GM21381 (cell line): ENCODE measurements around the gene FOXL1.

Experiments used
- ATAC-seq: cut with Tn5 transposase; IDR thresholded peaks from one replicate; pipeline ENCODE4 v1.9.1; 2021; ENCODE audit warnings: mild to moderate bottlenecking, moderate library complexity; ENCODE audit not compliant: unreplicated experiment

FOXL1 gene

GRCh38 chr16:86578061-86578599 is at the start of gene FOXL1:
TSS of gene FOXL1 (plus strand) at chr16:86578549. CDS start at chr16:86578724, 175 bp downstream.
- ATAC-seq = no peak

GRCh38 chr16:86529160-86529559 is 49.2 kb upstream of the FOXL1 start:
- ATAC-seq = no peak

GRCh38 chr16:86530251-86531190 is 47.8 kb upstream of the FOXL1 start:
- no peak for ATAC-seq

- no peak for ATAC-seq
These were observed 47.2 kb upstream of the FOXL1 start for GRCh38 chr16:86531191-86531545.

GRCh38 chr16:86531641-86532525 is 46.5 kb upstream of the FOXL1 start:
- ATAC-seq = no peak

- ATAC-seq = no peak
These were observed 45.9 kb upstream of the FOXL1 start for GRCh38 chr16:86532526-86532815.

- no peak for ATAC-seq
These were observed 45.3 kb upstream of the FOXL1 start for GRCh38 chr16:86533076-86533475.

- no peak for ATAC-seq
These were observed 44.5 kb upstream of the FOXL1 start for GRCh38 chr16:86533767-86534351.

GRCh38 chr16:86534779-86535615 is 43.4 kb upstream of the FOXL1 start:
- no peak for ATAC-seq

GRCh38 chr16:86536621-86537020 is 41.7 kb upstream of the FOXL1 start:
- ATAC-seq = no peak

- no peak for ATAC-seq
These were observed 40.9 kb upstream of the FOXL1 start for GRCh38 chr16:86537486-86537885.

- ATAC-seq = no peak
These were observed 40.1 kb upstream of the FOXL1 start for GRCh38 chr16:86538196-86538780.

GRCh38 chr16:86540894-86541293 is 37.5 kb upstream of the FOXL1 start:
- no peak for ATAC-seq

GRCh38 chr16:86541560-86541959 is 36.8 kb upstream of the FOXL1 start:
- no peak for ATAC-seq

GRCh38 chr16:86542756-86543750 is 35.3 kb upstream of the FOXL1 start:
- no peak for ATAC-seq

- ATAC-seq = no peak
These were observed 32.9 kb upstream of the FOXL1 start for GRCh38 chr16:86545481-86545880.

GRCh38 chr16:86545954-86546637 is 32.3 kb upstream of the FOXL1 start:
- no peak for ATAC-seq

- no peak for ATAC-seq
These were observed 31.7 kb upstream of the FOXL1 start for GRCh38 chr16:86546638-86547013.
